GM12874 (cell line): ENCODE data around the gene FSTL3.

ENCODE experiments used
- TF ChIP-seq, protein P1 (sequence below): IDR thresholded peaks from 2 replicates; pipeline ENCODE4 v1.5.1; 2011; ENCODE audit warnings: low read depth, mild to moderate bottlenecking, control low read depth, low read length, moderate library complexity; ENCODE audit not compliant: insufficient read depth

FSTL3 gene

GRCh38 chr19:634975-635652 is 41.1 kb upstream of the FSTL3 start:
- TF ChIP-seq, protein P1, sequence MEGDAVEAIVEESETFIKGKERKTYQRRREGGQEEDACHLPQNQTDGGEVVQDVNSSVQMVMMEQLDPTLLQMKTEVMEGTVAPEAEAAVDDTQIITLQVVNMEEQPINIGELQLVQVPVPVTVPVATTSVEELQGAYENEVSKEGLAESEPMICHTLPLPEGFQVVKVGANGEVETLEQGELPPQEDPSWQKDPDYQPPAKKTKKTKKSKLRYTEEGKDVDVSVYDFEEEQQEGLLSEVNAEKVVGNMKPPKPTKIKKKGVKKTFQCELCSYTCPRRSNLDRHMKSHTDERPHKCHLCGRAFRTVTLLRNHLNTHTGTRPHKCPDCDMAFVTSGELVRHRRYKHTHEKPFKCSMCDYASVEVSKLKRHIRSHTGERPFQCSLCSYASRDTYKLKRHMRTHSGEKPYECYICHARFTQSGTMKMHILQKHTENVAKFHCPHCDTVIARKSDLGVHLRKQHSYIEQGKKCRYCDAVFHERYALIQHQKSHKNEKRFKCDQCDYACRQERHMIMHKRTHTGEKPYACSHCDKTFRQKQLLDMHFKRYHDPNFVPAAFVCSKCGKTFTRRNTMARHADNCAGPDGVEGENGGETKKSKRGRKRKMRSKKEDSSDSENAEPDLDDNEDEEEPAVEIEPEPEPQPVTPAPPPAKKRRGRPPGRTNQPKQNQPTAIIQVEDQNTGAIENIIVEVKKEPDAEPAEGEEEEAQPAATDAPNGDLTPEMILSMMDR, result no peak

GRCh38 chr19:638906-639252 is 37.3 kb upstream of the FSTL3 start:
- TF ChIP-seq, protein P1, result no peak

- TF ChIP-seq, protein P1, result no peak
Observed at GRCh38 chr19:639253-640160, 36.7 kb upstream of the FSTL3 start, which contains the start of gene FGF22. TSS of gene FGF22 (plus strand) at chr19:639879. CDS start at chr19:639926, 47 bp downstream.

DNA sequence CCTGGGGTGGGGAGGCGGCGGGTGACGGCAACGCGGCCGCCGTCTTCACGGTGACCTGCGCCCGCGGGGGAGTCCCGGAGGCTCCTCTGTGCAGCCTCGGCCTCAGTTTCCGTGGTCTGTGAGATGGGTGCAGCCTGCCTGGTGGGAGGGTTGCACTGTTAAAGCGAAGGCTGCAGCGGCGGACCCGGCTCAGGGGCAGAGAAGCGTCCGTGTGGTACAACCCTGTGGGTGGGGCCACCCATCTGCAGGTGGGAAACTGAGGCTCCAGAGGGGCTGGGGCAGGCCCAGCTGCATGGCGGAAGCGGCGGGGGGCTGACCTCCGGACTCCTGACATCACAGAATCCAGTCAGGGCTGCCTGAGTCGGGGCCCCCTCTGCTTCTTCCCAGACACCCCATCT is 36.0 kb upstream of the FSTL3 start:
- TF ChIP-seq, protein P1, result no peak

- TF ChIP-seq, protein P1, result no peak
Observed at GRCh38 chr19:640606-641189, 35.5 kb upstream of the FSTL3 start.

DNA sequence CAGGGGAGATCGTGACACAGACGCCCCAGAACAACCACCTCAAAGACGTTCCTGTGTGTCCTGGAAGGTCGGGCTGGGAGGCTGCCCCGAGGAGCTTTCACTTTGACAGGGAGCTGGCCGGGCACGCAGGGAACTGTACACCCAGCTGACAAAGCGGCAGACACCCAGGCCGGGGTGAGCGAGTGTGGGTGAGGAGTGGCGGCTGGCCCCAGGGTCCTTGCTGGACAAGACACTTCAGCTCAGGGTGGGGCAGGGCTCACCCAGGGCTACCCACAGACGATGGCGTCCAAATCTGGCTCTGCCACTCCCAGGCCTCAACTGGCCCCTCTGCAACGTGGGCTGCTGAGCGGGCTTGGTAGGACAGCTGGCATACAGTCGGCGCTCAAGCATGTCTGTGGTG is 34.5 kb upstream of the FSTL3 start:
- TF ChIP-seq, protein P1, result no peak
